A549 (cell line): ENCODE measurements around the gene SNX25. TPM values are rescaled to one million over a fixed set of nuclear protein-coding genes. Genes with fewer than 3 reads are reported as not detected.

Source experiments
- ATAC-seq, 2 experiments: fragments of 200-7000 bp in 1 of 2; fragments of >200 bp in 1 of 2; cut with Nextera tagmentation in 1 of 2; cut with Tn5 transposase in 1 of 2; 3 replicates each; pipeline versions ENCODE4 v1.8.0 to v1.9.1; 2018 to 2020; ENCODE audit warnings: mild to moderate bottlenecking in 1 of 2, moderate library complexity in 1 of 2
- CTCF ChIA-PET: fragments of 300-600 bp; sonication (Branson Sonifier 250); formaldehyde crosslinking; extraction: SDS; loops from one replicate; lab custom pipeline; 2021; ENCODE audit warnings: antibody characterized with exemption, inconsistent platforms; lab: Yijun Ruan, JAX
- POLR2A ChIA-PET: fragments of 350-600 bp; formaldehyde crosslinking; extraction: SDS; loops from one replicate; lab custom pipeline; 2021; ENCODE audit warnings: antibody characterized with exemption, inconsistent platforms; lab: Yijun Ruan, JAX
- DNase-seq, 2 experiments: peaks; one replicate each; pipeline versions ENCODE4 v3.0.0 to v3.0.0-alpha.2; 2011 to 2016; ENCODE audit warnings: low read depth in 1 of 2, low spot score in 1 of 2
- FAIRE-seq: peaks from 2 replicates; lab custom pipeline; 2011; peaks lifted over from hg19 to GRCh38; lab: Jason Lieb, UNC
- H3K27ac ChIP-seq, 2 experiments: fragments of >200 bp; sonication (Bioruptor Twin); formaldehyde crosslinking; 3 replicates each; pipeline ENCODE4 v1.5.1; 2016 to 2017
- H3K4me1 ChIP-seq: fragments of >200 bp; sonication (Bioruptor Twin); formaldehyde crosslinking; 3 replicates; pipeline ENCODE4 v1.6.1; 2016
- H3K4me2 ChIP-seq: fragments of >200 bp; sonication (Bioruptor Twin); formaldehyde crosslinking; 3 replicates; pipeline ENCODE4 v1.6.1; 2016
- H3K4me3 ChIP-seq: fragments of >200 bp; sonication (Bioruptor Twin); formaldehyde crosslinking; 3 replicates; pipeline ENCODE4 v1.5.1; 2016
- H3K9me3 ChIP-seq: fragments of >200 bp; sonication (Bioruptor Twin); formaldehyde crosslinking; 3 replicates; pipeline ENCODE4 v1.6.1; 2016
- ATOH8 ChIP-seq: fragments of 250-450 bp; sonication (Bioruptor Pico); IDR thresholded peaks from 2 replicates; pipeline ENCODE4 v1.5.0; 2020; ENCODE audit warnings: low read depth, mild to moderate bottlenecking, moderate library complexity
- BCL3 ChIP-seq: fragments of >200 bp; sonication (Bioruptor Twin); formaldehyde crosslinking; IDR thresholded peaks from 3 replicates; pipeline ENCODE4 v1.6.1; 2016
- BHLHE40 ChIP-seq: IDR thresholded peaks from 2 replicates; pipeline ENCODE4 v1.6.1; 2012; ENCODE audit warnings: low read depth, low read length, inconsistent platforms
- CEBPB ChIP-seq, 2 experiments: fragments of >200 bp in 1 of 2; sonication (Bioruptor Twin) in 1 of 2; formaldehyde crosslinking in 1 of 2; IDR thresholded peaks; 2 replicates each; pipeline ENCODE4 v1.6.1; 2012 to 2016
- CHD2 ChIP-seq: fragments of 150-350 bp; IDR thresholded peaks from 2 replicates; pipeline ENCODE4 v1.6.1; 2014; ENCODE audit warnings: low read length; ENCODE audit not compliant: partially characterized antibody
- EHF ChIP-seq: fragments of 250-450 bp; sonication (Bioruptor Pico); IDR thresholded peaks from 2 replicates; pipeline ENCODE4 v1.5.0; 2020; ENCODE audit warnings: mild to moderate bottlenecking
- EHMT2 ChIP-seq: fragments of 200-600 bp; sonication (generic); IDR thresholded peaks from 2 replicates; pipeline ENCODE4 v1.6.1; 2016; ENCODE audit warnings: antibody characterized with exemption, low read depth, mild to moderate bottlenecking, moderate library complexity
- ELK1 ChIP-seq: fragments of 150-350 bp; IDR thresholded peaks from 2 replicates; pipeline ENCODE4 v1.6.1; 2014; ENCODE audit warnings: low read depth, mild to moderate bottlenecking, low read length
- EP300 ChIP-seq, 2 experiments: fragments of >200 bp; sonication (Bioruptor Twin); formaldehyde crosslinking; IDR thresholded peaks; 2 replicates in 1 of 2; 3 replicates in 1 of 2; pipeline ENCODE4 v1.6.1; 2016 to 2017
- ESRRA ChIP-seq: fragments of 150-350 bp; IDR thresholded peaks from 2 replicates; pipeline ENCODE4 v1.6.1; 2014; ENCODE audit warnings: mild to moderate bottlenecking, low read length, borderline replicate concordance
- FOXS1 ChIP-seq: fragments of 250-450 bp; sonication (Bioruptor Pico); IDR thresholded peaks from 2 replicates; pipeline ENCODE4 v1.5.0; 2020; ENCODE audit warnings: mild to moderate bottlenecking, moderate library complexity
- GATA3 ChIP-seq: IDR thresholded peaks from 2 replicates; pipeline ENCODE4 v1.6.1; 2012; ENCODE audit warnings: borderline replicate concordance
- HEYL ChIP-seq: fragments of 250-450 bp; sonication (Bioruptor Pico); IDR thresholded peaks from 2 replicates; pipeline ENCODE4 v1.8.0; 2021; ENCODE audit warnings: mild to moderate bottlenecking, moderate library complexity
- HMGXB4 ChIP-seq: fragments of 250-450 bp; sonication (Bioruptor Pico); IDR thresholded peaks from 2 replicates; pipeline ENCODE4 v1.5.0; 2021; ENCODE audit warnings: mild to moderate bottlenecking, moderate library complexity, borderline replicate concordance
- HOXA7 ChIP-seq: fragments of 250-450 bp; sonication (Bioruptor Pico); IDR thresholded peaks from 2 replicates; pipeline ENCODE4 v1.5.0; 2020; ENCODE audit warnings: mild to moderate bottlenecking, moderate library complexity
- HOXB13 ChIP-seq: fragments of 250-450 bp; sonication (Bioruptor Pico); IDR thresholded peaks from 2 replicates; pipeline ENCODE4 v1.5.0; 2020; ENCODE audit warnings: low read depth, mild to moderate bottlenecking, moderate library complexity
- HOXB5 ChIP-seq: fragments of 250-450 bp; sonication (Bioruptor Pico); IDR thresholded peaks from 2 replicates; pipeline ENCODE4 v1.5.0; 2020; ENCODE audit warnings: mild to moderate bottlenecking, moderate library complexity
- JUNB ChIP-seq: fragments of >200 bp; sonication (Bioruptor Twin); formaldehyde crosslinking; IDR thresholded peaks from 2 replicates; pipeline ENCODE4 v1.6.1; 2016
- KDM5A ChIP-seq: fragments of 200-600 bp; sonication (generic); IDR thresholded peaks from 2 replicates; pipeline ENCODE4 v1.6.1; 2016; ENCODE audit warnings: antibody characterized with exemption, mild to moderate bottlenecking
- MYC ChIP-seq: IDR thresholded peaks from 2 replicates; pipeline ENCODE4 v1.6.1; 2012; ENCODE audit warnings: mild to moderate bottlenecking, inconsistent platforms, low read length, improper control_type of control experiment, borderline replicate concordance
- NR3C1 ChIP-seq: fragments of >200 bp; sonication (Bioruptor Twin); formaldehyde crosslinking; IDR thresholded peaks from 3 replicates; pipeline ENCODE4 v1.6.1; 2017
- POLR2AphosphoS2 ChIP-seq: conservative IDR thresholded peaks from 2 replicates; pipeline ENCODE4 v1.6.1; 2012; ENCODE audit warnings: low read length, improper control_type of control experiment, inconsistent platforms
- RAD21 ChIP-seq, 2 experiments: fragments of >200 bp in 1 of 2; sonication (Bioruptor Twin) in 1 of 2; formaldehyde crosslinking in 1 of 2; IDR thresholded peaks in 1 of 2; conservative IDR thresholded peaks in 1 of 2; 2 replicates in 1 of 2; 3 replicates in 1 of 2; pipeline ENCODE4 v1.6.1; 2012 to 2018; ENCODE audit warnings: inconsistent platforms in 1 of 2
- RARB ChIP-seq: fragments of 250-450 bp; sonication (Bioruptor Pico); IDR thresholded peaks from 2 replicates; pipeline ENCODE4 v1.8.0; 2021; ENCODE audit warnings: mild to moderate bottlenecking, moderate library complexity
- RCOR1 ChIP-seq: fragments of 150-350 bp; IDR thresholded peaks from 2 replicates; pipeline ENCODE4 v1.6.1; 2014; ENCODE audit warnings: antibody characterized with exemption, low read length, low read depth
- SREBF2 ChIP-seq: fragments of 450-650 bp; IDR thresholded peaks from 2 replicates; pipeline ENCODE4 v1.6.1; 2014; ENCODE audit warnings: mild to moderate bottlenecking, moderate library complexity
- TP53 ChIP-seq: fragments of 250-450 bp; sonication (Bioruptor Pico); IDR thresholded peaks from 2 replicates; pipeline ENCODE4 v1.5.0; 2021; ENCODE audit warnings: mild to moderate bottlenecking, moderate library complexity
- ZSCAN20 ChIP-seq: fragments of 250-450 bp; sonication (Bioruptor Pico); IDR thresholded peaks from 2 replicates; pipeline ENCODE4 v1.8.0; 2022; ENCODE audit warnings: mild to moderate bottlenecking, moderate library complexity
- WGBS: methylation state at CpG from one replicate; pipeline ENCODE4 v1.1.6; 2017; ENCODE audit errors: missing lambda C conversion rate; 5-methylcytosine and 5-hydroxymethylcytosine counted together
- polyA plus RNA-seq, 4 experiments: library from polyadenylated mRNA; depleted of rRNA in 3 of 4; stranded (reverse); fragments of >200 nt; fragmentation: RNase III in 1 of 4; extraction: RNeasy Plus Mini Kit Qiagen cat#74134 plus additional on column Dnase treatment in 1 of 4; gene quantifications; 2 replicates in 3 of 4; 3 replicates in 1 of 4; pipeline ENCODE4 v1.2.3, GENCODE V29; 2011 to 2017
- TF ChIP-seq, protein P1 (sequence below): IDR thresholded peaks from 2 replicates; pipeline ENCODE4 v1.6.1; 2012
- TF ChIP-seq, protein P2 (sequence below): IDR thresholded peaks from 2 replicates; pipeline ENCODE4 v1.6.1; 2012; ENCODE audit warnings: low read depth, borderline replicate concordance

The SNX25 gene
- polyA plus RNA-seq, 2 of the 4 experiments (the other 2 are of a cell fraction) = 10.1 to 13.0 TPM

DNA sequence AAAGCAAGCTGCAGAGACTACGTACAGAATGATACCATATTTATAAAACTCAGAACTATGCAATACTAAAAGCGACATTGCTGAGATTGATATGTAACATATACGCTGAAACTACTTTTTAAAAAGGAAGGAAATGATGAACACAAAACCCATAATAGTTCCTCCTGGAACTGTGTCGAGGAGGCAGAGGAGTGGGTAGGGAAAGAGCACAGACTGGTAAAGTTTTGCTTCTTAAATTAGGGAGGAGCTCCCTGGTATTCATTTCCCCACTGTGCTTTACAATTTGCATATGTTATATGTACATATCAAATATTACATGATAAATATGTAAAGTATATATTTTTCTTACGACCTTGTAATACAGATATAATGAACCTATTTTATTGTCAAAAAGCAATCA, 202.5 kb downstream of the SNX25 start:
- POLR2A ChIA-PET = no interaction called here
- FAIRE-seq = no peak
- H3K27ac ChIP-seq = no peak overlapping the region
- TF ChIP-seq, protein P1, sequence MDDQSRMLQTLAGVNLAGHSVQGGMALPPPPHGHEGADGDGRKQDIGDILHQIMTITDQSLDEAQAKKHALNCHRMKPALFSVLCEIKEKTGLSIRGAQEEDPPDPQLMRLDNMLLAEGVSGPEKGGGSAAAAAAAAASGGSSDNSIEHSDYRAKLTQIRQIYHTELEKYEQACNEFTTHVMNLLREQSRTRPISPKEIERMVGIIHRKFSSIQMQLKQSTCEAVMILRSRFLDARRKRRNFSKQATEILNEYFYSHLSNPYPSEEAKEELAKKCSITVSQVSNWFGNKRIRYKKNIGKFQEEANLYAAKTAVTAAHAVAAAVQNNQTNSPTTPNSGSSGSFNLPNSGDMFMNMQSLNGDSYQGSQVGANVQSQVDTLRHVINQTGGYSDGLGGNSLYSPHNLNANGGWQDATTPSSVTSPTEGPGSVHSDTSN = no peak
- TF ChIP-seq FOXS1 (CRISPR knock-in tag) = no peak
- TF ChIP-seq HOXA7 (CRISPR knock-in tag) = no peak
- no peak for TF ChIP-seq EHMT2
- TF ChIP-seq CHD2 = no peak
- TF ChIP-seq BCL3 = no peak
- no peak for TF ChIP-seq ZSCAN20 (CRISPR knock-in tag)
- TF ChIP-seq POLR2AphosphoS2 = no peak
- no peak for TF ChIP-seq NR3C1
- no peak for TF ChIP-seq GATA3
- TF ChIP-seq ESRRA = no peak
- no peak for TF ChIP-seq MYC
- no peak for TF ChIP-seq SREBF2
- no peak for TF ChIP-seq KDM5A
- no peak for TF ChIP-seq HOXB13
- TF ChIP-seq EP300 (IDR thresholded peaks at IDR 0.05) = no peak
- TF ChIP-seq CEBPB (IDR thresholded peaks at IDR 0.05) = no peak
- TF ChIP-seq ELK1 = no peak
- TF ChIP-seq TP53 = no peak
- ATAC-seq = no peak
- CTCF ChIA-PET = no interaction called here
- 89% methylated on average over 5 of the region's 5 CpGs for WGBS
- no peak overlapping the region for H3K4me3 ChIP-seq
- DNase-seq = no peak
- no peaks in the 10 kb centered on the region for H3K4me1 ChIP-seq
- no peak overlapping the region for H3K4me2 ChIP-seq
- no peaks in the 10 kb centered on the region for H3K9me3 ChIP-seq

DNA sequence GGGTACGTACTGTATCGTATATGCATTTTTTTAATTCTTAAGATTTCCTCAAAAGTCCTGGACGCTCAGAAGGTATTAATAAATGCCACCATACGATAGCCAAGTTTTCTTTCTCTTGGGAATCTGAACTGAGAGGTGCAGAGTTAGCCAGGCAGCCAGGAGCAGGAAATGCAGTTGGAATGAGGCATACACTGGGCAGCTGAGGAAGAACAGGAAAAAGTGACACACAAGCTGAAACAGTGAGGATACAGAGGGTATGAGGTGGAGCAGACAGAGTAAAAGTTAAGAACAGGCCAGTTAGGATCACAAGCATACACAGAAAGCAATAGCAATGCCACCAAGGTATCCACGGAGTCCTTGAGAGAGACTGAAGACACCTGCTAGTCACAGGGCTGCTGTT, 203.0 kb downstream of the SNX25 start:
- TF ChIP-seq POLR2AphosphoS2 = no peak
- no peak for TF ChIP-seq JUNB
- TF ChIP-seq HEYL (CRISPR knock-in tag) = no peak
- no peak for TF ChIP-seq RARB (CRISPR knock-in tag)
- TF ChIP-seq BHLHE40 = no peak
- no peak for TF ChIP-seq RAD21 (conservative IDR thresholded peaks at IDR 0.05 in 1 of 2, IDR thresholded peaks at IDR 0.05 in 1 of 2)
- TF ChIP-seq, protein P2, sequence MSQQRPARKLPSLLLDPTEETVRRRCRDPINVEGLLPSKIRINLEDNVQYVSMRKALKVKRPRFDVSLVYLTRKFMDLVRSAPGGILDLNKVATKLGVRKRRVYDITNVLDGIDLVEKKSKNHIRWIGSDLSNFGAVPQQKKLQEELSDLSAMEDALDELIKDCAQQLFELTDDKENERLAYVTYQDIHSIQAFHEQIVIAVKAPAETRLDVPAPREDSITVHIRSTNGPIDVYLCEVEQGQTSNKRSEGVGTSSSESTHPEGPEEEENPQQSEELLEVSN = no peak
- no peak for TF ChIP-seq ATOH8
- no peak for TF ChIP-seq EHF (CRISPR knock-in tag)
- TF ChIP-seq HOXB5 (CRISPR knock-in tag) = no peak
- TF ChIP-seq KDM5A = no peak
- TF ChIP-seq RCOR1 = no peak
- no peak for TF ChIP-seq HMGXB4 (CRISPR knock-in tag)
- Histone ChIP-seq H3K9me3 (no peaks in the 10 kb centered on the region), H3K4me2 (no peak overlapping the region), H3K4me1 (no peaks in the 10 kb centered on the region), H3K27ac (no peak overlapping the region), H3K4me3 (no peak overlapping the region)
- 81% methylated on average over 5 of the region's 5 CpGs for WGBS
- ATAC-seq = no peak
- FAIRE-seq = no peak
- POLR2A ChIA-PET = no interaction called here
- CTCF ChIA-PET = interaction anchor here (1.4 kb wide), 1 partner anchor 9 kb away, joined by 4 read pairs; no protein-coding TSS in a partner anchor
- DNase-seq = no peak
